GM04503 (cell line): ENCODE measurements around the gene EXD1.
"Not testable (repeated sequence)": the region's sequence is repeated elsewhere in the genome, so short reads cannot be mapped to it uniquely, and the experiment has no call there.

Experiments used
- DNase-seq: peaks from one replicate; pipeline ENCODE4 v3.0.0-alpha.2; 2012; ENCODE audit warnings: low read depth

The EXD1 gene

GRCh38 chr15:41139619-41140018 lies 90.9 kb downstream of the EXD1 start:
- DNase-seq = no peak

- not testable (repeated sequence) for DNase-seq
Observed at GRCh38 chr15:41139112-41139511, 91.4 kb downstream of the EXD1 start.

GRCh38 chr15:41135580-41135979 lies 95.0 kb downstream of the EXD1 start:
- not testable (repeated sequence) for DNase-seq

DNA sequence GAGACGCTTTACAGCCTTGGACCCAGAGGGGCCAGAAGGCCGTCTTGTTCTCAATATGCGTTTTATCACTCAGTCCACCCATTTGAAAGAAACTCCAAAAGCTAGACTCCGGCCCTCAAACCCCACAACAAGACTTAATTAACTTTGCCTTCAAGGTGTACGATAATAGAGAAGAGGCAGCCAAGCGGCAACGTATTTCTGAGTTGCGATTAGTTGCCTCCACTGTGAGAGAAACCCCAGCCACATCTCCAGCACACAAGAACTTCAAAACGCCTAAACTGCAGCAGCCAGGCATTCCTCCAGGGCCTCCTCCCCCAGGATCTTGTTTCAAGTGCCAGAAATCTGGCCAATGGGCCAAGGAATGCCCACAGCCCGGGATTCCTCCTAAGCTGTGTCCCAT lies 97.1 kb downstream of the EXD1 start:
- no peak for DNase-seq
